Bladder microvascular endothelial cell (primary cell): ENCODE results near the gene LRRC10B. TPM values are rescaled to one million over a fixed set of nuclear protein-coding genes. Genes with fewer than 3 reads are reported as not detected.

Experiments used
- total RNA-seq: library from RNA; depleted of rRNA; stranded (reverse); fragments of >200 nt; gene quantifications from 2 replicates; pipeline ENCODE4 v1.2.3, GENCODE V29; 2014

The LRRC10B gene
- not detected in 2 replicates for total RNA-seq

DNA sequence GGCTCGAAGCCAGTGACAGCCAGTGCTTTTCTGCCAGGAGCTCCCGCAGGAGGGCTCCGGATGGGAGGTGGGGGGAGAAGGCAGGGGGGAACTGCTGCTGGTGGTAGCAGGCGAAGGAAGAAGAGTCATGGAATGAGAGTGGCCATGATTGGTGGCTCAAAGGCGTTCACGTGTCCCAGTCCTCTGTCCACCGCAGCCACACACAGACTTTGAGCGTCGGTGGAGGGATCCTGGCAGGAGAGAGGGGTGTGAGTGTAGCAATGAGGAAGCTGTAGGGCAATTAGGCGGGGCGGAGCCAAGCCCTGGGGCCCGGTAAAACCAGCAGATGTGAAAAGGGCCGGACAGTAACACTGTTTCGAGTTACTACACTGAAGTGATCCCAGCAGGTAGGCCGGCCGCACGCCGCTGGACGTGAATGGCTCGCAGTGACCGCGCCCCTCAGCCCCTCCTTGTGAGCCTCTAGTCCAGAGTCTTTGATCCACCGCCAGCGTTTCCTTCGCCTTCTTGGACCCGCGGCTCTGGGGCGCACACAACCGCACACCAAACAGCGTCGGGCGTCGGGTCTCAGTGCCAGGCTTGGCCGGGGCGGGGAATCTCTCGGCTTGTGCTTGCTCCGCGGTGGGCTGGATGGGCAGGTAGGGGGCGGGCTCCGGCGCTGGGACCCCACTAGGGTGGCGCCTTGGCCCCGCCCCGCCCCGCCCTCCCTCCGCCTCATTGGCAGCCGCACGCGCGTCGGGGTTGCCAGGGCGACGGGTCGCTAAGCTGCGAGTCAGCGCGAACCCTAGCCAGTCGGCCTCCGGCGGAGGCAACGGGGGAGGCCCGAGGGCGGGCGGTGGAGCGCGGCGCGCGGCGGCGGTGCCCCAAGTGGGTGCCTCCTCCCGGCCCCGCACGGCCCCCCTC is at the start of gene LRRC10B:
LRRC10B (plus strand) TSS at position 788 of the 900 bp plus-strand sequence. CDS start 250 bp downstream, outside the sequence.

Other genes with a start within 250 kb of the LRRC10B start
- gene VWCE, start 213.4 kb upstream of the LRRC10B start, total RNA-seq, result 5.0 and 13.3 TPM in 2 replicates
- 248 and 297 TPM in 2 replicates for gene DDB1, start 175.6 kb upstream of the LRRC10B start, total RNA-seq
- 13.9 and 27.8 TPM in 2 replicates for gene TKFC, start 175.5 kb upstream of the LRRC10B start, total RNA-seq
- 32.2 and 77.0 TPM in 2 replicates for gene CYB561A3, start 146.9 kb upstream of the LRRC10B start, total RNA-seq
- 5.5 and 16.6 TPM in 2 replicates for gene TMEM138, start 146.4 kb upstream of the LRRC10B start, total RNA-seq
- gene TMEM216, start 116.2 kb upstream of the LRRC10B start, total RNA-seq, result 7.6 and 10.7 TPM in 2 replicates
- 7.6 and 22.0 TPM in 2 replicates for gene CPSF7, start 78.8 kb upstream of the LRRC10B start, total RNA-seq
- gene SDHAF2, start 78.6 kb upstream of the LRRC10B start, total RNA-seq, result 36.8 and 41.8 TPM in 2 replicates
- 0.94 and 0.97 TPM in 2 replicates for gene SYT7, start 72.3 kb downstream of the LRRC10B start, total RNA-seq
- gene DAGLA, start 171.6 kb downstream of the LRRC10B start, total RNA-seq, result 1.8 and 7.5 TPM in 2 replicates
- 0.49 and 1.0 TPM in 2 replicates for gene MYRF, start 243.9 kb downstream of the LRRC10B start, total RNA-seq